K562 (cell line): ENCODE measurements around the gene CDKN2AIP.

Experiments used
- EZH2 ChIP-seq: IDR thresholded peaks from 2 replicates; pipeline ENCODE4 v1.6.1; 2012; ENCODE audit warnings: low read depth, mild to moderate bottlenecking, inconsistent platforms, low read length, borderline replicate concordance
- HDAC6 ChIP-seq: IDR thresholded peaks from 2 replicates; pipeline ENCODE4 v1.6.1; 2012; ENCODE audit warnings: low read depth, mild to moderate bottlenecking, control low read depth, inconsistent platforms, low read length, moderate library complexity
- RBBP5 ChIP-seq: fragments of 200-600 bp; sonication (generic); IDR thresholded peaks from 2 replicates; pipeline ENCODE4 v1.6.1; 2012; ENCODE audit warnings: borderline replicate concordance, mild to moderate bottlenecking, low read length, control low read depth, inconsistent platforms; ENCODE audit not compliant: insufficient read depth, poor library complexity, severe bottlenecking
- TF ChIP-seq, protein P1 (sequence below): IDR thresholded peaks from 2 replicates; pipeline ENCODE4 v1.6.1; 2012; ENCODE audit warnings: low read depth, low read length, improper control_type of control experiment, borderline replicate concordance

DNA sequence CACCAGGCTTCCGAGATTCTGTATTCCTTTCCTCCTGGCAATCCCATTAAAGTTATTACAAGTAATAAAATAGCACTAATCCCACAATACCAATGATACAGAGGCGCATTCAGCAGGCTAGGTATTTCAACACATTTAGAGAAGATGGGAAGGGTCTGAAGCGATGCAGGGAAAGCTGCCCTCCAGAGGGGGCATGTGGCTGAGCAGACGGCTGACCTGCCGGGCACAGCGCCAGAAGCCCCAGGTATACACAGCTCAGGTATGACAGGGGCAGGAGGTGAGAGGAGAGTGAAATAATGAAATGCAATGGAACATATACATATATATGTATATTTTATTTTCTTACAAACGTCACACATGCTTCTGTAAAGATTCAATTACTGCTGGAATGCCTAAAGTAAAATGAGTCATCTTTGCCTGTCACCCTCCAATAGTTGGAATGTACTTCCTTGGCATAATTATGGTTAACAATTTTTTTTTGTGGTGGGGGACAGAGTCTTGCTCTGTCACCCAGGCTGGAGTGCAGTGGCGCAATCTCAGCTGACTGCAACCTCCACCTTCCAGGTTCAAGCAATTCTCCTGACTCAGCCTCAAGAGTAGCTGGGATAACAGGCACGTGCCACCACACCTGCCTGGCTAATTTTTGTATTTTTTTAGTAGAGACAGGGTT lies 21.3 kb upstream of the CDKN2AIP start:
- no peak for TF ChIP-seq HDAC6
- TF ChIP-seq RBBP5: no peak
- no peak for TF ChIP-seq EZH2
- TF ChIP-seq, protein P1, sequence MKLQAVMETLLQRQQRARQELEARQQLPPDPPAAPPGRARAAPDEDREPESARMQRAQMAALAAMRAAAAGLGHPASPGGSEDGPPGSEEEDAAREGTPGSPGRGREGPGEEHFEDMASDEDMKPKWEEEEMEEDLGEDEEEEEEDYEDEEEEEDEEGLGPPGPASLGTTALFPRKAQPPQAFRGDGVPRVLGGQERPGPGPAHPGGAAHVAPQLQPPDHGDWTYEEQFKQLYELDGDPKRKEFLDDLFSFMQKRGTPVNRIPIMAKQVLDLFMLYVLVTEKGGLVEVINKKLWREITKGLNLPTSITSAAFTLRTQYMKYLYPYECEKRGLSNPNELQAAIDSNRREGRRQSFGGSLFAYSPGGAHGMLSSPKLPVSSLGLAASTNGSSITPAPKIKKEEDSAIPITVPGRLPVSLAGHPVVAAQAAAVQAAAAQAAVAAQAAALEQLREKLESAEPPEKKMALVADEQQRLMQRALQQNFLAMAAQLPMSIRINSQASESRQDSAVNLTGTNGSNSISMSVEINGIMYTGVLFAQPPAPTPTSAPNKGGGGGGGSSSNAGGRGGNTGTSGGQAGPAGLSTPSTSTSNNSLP: no peak
